NCI-H774 (cell line): ENCODE data around the gene AARSD1.
"Not testable (repeated sequence)": the region's sequence is repeated elsewhere in the genome, so short reads cannot be mapped to it uniquely, and the experiment has no call there.

Source experiments
- DNase-seq: peaks from one replicate; lab custom pipeline; 2025; lab: John Stamatoyannopoulos, UW

The AARSD1 gene

DNA sequence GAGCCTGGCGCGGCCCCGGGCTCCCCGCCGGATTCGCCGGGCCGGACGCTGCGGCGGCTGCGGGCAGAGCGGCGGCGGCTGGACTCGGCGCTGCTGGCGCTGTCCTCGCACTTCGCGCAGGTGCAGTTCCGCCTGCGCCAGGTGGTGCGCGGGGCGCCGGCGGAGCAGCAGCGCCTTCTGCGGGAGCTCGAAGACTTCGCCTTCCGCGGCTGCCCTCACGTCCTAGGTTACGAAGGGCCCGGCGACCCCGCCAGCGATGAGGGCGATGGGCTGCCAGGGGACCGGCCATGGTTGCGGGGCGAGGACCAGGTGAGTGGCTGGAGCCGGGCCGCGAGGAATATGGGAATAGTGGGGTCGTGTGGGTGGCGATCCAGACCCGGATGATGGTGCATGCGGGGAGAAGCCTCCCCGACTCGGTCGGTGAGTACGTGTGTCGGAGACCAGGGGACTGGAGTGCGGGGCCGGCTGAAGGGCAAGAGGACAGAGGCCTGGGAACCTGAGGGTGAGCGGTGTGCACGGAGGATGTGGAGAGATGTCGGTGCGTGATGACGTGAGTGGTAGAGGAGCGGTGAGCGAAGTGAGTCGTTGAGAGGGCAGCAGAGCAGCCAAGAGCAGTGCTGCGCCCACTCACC is 16.6 kb upstream of the AARSD1 start:
- DNase-seq, result peak; percentile 65

DNA sequence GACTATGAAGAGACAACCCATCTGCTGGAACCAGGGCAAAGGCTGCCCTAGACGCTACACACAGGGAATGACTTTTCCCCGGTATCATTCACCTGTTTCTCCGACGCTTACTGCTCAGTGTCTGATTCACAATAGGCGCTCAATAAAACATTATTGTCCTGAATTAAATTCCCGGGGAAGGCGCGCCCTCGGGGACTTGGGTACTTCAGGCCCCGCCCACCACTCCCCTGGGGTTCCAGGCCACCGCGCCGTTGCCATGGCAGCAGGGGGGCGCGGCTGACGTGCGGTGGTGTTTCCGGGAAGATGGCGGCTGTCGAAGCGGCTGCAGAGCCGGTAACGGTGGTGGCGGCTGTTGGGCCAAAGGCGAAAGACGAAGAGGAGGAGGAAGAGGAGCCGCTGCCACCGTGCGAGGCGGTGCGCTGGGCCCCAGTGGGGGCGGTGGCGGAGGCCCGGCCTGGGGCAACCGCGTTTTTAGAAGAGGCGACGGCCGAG is 16.1 kb upstream of the AARSD1 start, which contains the start of gene RUNDC1:
Gene RUNDC1 (plus strand): TSS at position 292 of the 492 bp plus-strand sequence. CDS start 12 bp downstream, at position 304.
- peak; percentile 96 for DNase-seq

GRCh38 chr17:42979511-42980273 is 15.4 kb upstream of the AARSD1 start, which contains the start of gene PTGES3L:
PTGES3L (minus strand) TSS chr17:42980080; CDS start chr17:42980053, 27 bp downstream.
- DNase-seq, result peak; percentile 73

DNA sequence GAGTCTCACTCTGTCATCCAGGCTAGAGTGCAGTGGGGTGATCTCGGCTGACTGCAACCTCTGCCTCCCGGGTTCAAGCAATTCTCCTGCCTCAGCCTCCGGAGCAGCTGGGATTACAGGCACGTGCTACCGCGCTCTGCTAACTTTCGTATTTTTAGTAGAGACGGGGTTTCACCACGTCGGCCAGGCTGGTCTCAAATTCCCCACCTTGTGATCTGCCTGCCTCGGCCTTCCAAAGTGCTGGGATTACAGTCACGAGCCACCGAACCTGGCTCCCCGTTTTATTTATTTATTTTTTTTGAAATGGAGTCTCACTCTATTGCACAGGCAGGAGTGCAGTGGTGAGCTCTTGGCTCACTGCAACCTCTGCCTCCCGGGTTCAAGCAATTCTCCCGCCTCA is 11.4 kb upstream of the AARSD1 start:
- not testable (repeated sequence) for DNase-seq

GRCh38 chr17:42975265-42975664 is 11.0 kb upstream of the AARSD1 start:
- DNase-seq, result no peak

GRCh38 chr17:42973323-42973722 is 9.1 kb upstream of the AARSD1 start:
- DNase-seq, result not testable (repeated sequence)

DNA sequence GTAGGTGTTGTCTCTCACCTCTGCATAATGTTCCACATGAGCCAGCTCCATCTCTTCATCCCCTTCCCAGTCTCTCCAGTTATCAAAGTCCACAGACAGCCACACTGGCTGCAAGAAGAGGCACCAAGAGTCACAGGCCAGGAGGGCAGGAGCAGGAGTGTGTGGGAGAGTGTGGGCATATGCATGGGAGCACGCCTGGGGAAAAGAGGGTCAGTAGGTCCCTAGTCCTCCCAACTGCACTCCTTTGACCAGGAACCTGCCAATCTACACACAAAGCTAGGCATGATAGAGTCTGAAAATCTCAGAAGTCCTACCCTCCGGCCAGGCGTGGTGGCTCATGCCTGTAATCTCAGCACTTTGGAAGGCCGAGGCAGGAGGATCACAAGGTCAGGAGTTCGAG is 7.3 kb upstream of the AARSD1 start:
- no peak for DNase-seq

DNA sequence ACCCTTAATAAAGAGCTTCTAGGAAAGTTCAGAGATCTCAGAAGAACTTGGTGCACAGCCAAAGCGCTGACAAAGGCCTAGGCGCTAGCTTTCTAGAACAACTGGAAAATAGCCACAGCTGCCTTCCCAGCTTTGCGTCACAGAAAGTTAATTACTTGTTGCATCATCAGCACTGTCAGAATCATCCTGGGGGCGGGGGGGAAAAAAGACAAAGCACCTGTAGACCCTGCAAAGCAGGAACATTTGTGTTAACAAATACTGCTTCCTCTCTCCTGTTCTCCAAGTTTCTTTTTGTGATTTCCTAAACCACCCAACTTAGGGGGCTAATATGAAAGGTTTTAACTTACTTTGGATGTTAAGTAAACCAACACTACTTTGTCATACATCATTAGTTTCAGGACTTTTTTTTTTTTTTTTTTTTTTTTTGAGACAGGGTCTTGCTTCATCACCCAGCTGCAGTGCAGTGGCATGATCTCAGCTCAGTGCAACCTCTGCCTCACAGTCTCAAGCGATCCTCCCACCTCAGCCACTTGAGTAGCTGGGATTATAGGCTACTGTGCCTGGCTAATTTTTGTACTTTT is 4.8 kb upstream of the AARSD1 start:
- no peak for DNase-seq

DNA sequence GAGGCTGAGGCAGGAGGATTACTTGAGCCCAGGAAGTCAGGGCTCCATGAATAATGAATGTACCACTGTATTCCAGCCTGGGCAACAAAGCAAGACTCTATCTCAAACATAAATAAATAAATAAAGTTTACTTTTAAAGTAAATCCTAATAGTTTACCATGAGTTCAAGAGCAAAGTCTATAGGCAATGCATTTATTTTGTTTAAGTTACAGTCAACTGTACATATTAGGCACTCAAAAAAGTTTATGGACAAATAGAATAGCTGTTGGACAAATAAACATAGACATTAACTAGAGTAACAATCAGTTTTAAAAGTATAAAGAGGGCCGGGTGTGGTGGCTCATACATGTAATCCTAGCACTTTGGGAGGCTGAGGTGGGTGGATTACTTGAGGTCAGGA is 3.7 kb upstream of the AARSD1 start:
- DNase-seq, result no peak

DNA sequence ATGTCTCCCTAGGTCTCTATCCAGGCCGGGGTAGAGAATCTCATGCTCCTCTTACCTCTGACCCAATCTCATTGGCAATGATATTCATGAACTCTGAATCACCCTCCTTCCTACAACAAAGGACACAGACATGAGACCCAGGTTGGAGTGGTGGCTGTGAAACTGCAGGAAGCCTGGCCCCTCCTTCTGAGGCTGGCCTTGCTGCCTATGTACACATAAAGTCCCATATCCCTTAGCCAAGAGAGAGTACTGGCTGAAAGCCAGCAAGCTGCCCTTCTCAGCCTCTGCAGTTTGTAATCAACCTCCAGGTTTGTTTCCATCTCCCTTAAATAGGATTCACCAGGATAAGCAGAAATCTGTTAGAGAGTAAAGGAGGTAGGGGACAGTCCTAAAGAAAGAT is 10.6 kb downstream of the AARSD1 start:
- no peak for DNase-seq

GRCh38 chr17:42950044-42950783 is 14.0 kb downstream of the AARSD1 start:
- DNase-seq, result no peak

- DNase-seq, result no peak
These were observed 17.4 kb downstream of the AARSD1 start for GRCh38 chr17:42946812-42947211.

DNA sequence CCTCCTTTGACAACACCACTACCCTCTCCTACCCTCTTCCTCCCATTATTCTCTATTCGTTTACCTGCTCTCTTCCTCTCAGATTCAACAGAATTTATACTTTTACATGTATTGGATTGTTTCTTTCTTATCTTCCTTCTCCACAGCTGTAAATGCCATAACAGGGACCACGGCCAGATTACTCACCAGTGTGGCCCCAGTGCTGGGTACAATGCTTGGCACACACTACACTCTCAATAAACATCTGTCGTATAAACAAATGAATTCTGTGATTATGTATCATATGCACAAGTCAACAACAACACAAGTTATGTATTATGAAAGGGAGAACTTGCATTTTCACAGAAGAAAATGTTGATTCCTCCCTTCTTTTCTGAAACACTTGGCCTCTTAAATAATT is 20.0 kb downstream of the AARSD1 start:
- no peak for DNase-seq

- DNase-seq, result peak; percentile 79
These were observed 26.3 kb downstream of the AARSD1 start for GRCh38 chr17:42937712-42938596.

DNA sequence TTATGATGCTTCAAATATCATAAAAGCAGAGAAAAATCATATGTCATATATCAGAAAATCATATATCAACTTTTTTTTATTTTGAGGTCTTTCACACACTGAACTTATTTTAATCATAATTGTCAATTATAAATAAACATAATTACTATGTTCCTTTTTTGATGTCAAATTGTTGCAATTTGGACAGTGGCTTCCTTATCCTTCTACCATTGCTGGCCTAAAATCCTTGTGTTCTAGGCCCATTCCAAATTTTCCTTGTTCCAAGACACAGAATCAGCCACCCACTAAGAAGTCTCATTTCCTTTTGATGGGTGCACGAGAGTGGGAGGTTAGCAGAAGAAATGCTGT is 34.8 kb downstream of the AARSD1 start:
- no peak for DNase-seq

- peak; percentile 88 for DNase-seq
These were observed 35.3 kb downstream of the AARSD1 start for GRCh38 chr17:42928714-42929496.

GRCh38 chr17:42924891-42925290 is 39.4 kb downstream of the AARSD1 start:
- no peak for DNase-seq

DNA sequence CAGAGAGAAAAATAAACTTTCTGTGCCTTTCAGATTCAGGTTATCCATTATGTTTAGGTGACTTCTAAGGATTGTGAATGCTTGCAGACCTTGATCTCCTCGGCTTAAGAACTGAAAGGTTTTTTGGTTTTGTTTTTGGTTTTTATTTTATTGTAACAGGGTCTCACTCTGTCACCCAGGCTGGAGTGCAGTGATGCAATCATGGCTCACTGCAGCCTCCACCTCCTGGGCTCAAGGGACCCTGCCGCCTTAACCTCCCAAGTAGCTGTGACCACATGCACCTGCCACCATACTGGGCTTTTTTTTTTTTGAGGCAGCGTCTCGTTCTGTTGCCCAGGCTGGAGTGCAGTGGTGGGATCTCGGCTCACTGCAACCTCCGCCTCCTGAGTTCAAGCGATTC is 40.8 kb downstream of the AARSD1 start:
- DNase-seq, result not testable (repeated sequence)

DNA sequence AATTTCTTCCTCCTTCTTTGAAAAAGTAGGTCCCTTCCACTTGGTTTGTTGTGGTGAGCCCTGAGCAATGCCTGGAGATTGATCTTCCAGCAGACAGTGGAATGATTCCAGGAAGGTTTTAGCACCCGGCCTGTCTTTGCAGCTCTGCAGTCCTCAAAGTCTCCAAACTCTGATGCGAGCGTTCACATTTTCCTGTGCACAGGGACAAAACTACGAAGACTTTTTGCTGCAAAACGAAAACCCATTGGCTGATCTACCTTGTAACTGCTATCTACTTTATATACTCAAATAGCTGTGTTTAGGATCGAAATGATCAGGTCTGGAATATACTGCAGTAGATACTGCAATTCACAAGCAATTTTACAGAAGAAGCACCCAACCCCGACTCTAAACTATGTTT is 42.0 kb downstream of the AARSD1 start:
- DNase-seq, result no peak

DNA sequence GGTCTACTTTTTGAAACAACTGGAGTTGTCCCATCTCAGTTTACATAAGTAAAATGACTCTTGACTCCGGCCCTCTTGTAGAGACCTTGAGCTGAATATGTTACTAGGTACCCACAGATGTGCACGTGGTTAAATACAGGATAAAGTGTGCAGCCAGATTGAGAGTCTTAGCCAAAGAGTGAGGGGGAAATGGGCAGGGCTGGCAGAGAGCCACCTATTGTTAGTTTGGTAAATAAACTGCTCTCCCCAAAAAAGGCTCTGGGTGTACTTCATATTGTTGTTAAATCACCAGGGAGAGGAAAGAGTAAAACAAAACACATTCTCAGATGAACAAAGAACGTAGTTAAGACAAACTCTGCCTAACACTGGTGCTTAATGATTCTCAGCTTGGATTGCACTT is 43.3 kb downstream of the AARSD1 start:
- peak; percentile 79 for DNase-seq
